Measurements from ENCODE around the gene ATG7. TPM values are rescaled to one million over a fixed set of nuclear protein-coding genes. Genes with fewer than 3 reads are reported as not detected.
"Not testable (repeated sequence)": the region's sequence is repeated elsewhere in the genome, so short reads cannot be mapped to it uniquely, and the experiment has no call there.

The ATG7 gene
- total and polyA plus RNA-seq, 12 donors: 9.1 to 118 (median 40.0) TPM

GRCh38 chr3:11509173-11510000, 237.2 kb downstream of the ATG7 start:
- H3K9me3 ChIP-seq (replicated peaks in 1 of 3): no peaks in the 10 kb centered on the region
- peak overlapping the region in 4 of 5 donors; percentile 73 to 87 (median 81) for H3K27ac ChIP-seq
- TF ChIP-seq POLR2A (IDR thresholded peaks at IDR 0.05): peak in 1 of 2 donors; percentile 77
- TF ChIP-seq, protein P1, sequence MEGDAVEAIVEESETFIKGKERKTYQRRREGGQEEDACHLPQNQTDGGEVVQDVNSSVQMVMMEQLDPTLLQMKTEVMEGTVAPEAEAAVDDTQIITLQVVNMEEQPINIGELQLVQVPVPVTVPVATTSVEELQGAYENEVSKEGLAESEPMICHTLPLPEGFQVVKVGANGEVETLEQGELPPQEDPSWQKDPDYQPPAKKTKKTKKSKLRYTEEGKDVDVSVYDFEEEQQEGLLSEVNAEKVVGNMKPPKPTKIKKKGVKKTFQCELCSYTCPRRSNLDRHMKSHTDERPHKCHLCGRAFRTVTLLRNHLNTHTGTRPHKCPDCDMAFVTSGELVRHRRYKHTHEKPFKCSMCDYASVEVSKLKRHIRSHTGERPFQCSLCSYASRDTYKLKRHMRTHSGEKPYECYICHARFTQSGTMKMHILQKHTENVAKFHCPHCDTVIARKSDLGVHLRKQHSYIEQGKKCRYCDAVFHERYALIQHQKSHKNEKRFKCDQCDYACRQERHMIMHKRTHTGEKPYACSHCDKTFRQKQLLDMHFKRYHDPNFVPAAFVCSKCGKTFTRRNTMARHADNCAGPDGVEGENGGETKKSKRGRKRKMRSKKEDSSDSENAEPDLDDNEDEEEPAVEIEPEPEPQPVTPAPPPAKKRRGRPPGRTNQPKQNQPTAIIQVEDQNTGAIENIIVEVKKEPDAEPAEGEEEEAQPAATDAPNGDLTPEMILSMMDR (IDR thresholded peaks at IDR 0.05): peak in 3 of 6 experiments; percentile 19 to 33 (median 32)
- WGBS, 4 donors: 14 to 19% (median 16%) methylated on average over 9 of the region's 9 CpGs
- no peaks in the 10 kb centered on the region for H3K36me3 ChIP-seq (replicated peaks in 1 of 2)
- peaks cover 23 to 45% of the 10 kb centered on the region in 2 donors for H3K4me1 ChIP-seq (replicated peaks in 1 of 2)
- intact Hi-C loops (cut with DNase I): no loop called here
- DNase-seq: peak; percentile 60 to 91 (median 81)
- H3K27me3 ChIP-seq: no peaks in the 10 kb centered on the region
- peak overlapping the region in 1 of 4 donors; percentile 6 for H3K4me3 ChIP-seq

DNA sequence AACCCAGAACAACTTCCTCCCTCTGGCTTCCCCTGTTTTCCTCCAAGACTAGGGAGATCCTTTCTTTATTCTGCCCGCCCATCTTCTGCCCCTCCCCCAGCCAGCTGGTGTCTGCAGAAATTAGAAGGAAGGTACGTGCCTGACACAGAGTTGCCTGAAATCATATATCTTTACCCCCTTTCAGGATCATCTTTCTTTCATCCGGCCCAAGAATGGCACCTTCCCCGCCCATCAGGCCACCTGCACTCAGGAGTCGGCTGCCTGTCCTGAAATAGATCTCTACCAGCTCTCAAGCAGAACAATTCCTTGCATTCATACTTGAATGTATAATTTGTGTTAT, 237.8 kb downstream of the ATG7 start:
- peak overlapping the region in 1 of 4 donors; percentile 6 for H3K4me3 ChIP-seq

DNA sequence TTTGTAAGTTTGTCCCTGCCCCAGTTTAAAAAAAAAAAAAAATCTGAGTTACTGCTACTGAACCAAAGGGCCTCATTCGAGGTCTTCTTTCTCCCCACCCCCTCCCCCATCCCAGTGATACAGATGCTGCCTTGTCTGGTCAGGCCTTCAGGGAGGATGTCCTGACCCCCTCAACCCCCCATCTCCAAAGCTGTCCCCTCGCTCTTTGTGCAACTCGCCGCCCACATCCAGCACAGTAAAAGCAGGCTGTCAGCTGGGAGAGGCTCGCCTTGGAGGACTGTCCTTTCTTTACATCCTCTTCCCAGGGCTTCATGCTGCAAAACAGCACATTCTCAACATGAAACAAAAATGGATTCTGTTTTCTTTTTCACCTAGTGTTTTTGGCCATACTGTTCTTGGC, 238.2 kb downstream of the ATG7 start:
- H3K4me3 ChIP-seq: no peak overlapping the region
- H3K27me3 ChIP-seq: no peaks in the 10 kb centered on the region
- 69 to 79% (median 75%) methylated on average over 5 of the region's 5 CpGs for WGBS, 4 donors
- peaks cover 23 to 51% of the 10 kb centered on the region in 2 donors for H3K4me1 ChIP-seq (replicated peaks in 1 of 2)
- TF ChIP-seq, protein P1 (IDR thresholded peaks at IDR 0.05): no peak
- TF ChIP-seq POLR2A (IDR thresholded peaks at IDR 0.05): no peak
- DNase-seq: peak in 1 of 7 donors; percentile 21
- H3K9me3 ChIP-seq (replicated peaks in 1 of 3): no peaks in the 10 kb centered on the region
- intact Hi-C loops (cut with DNase I): no loop called here
- H3K27ac ChIP-seq: peak overlapping the region in 3 of 5 donors; percentile 78 to 87 (median 84)
- H3K36me3 ChIP-seq (replicated peaks in 1 of 2): no peaks in the 10 kb centered on the region

More for the DNA sequence above, 237.8 kb downstream of the ATG7 start:
- H3K4me1 ChIP-seq (replicated peaks in 1 of 2): peaks cover 23 to 51% of the 10 kb centered on the region in 2 donors
- H3K27me3 ChIP-seq: no peaks in the 10 kb centered on the region
- 32 to 45% (median 44%) methylated on average over 5 of the region's 5 CpGs for WGBS, 4 donors
- intact Hi-C loops (cut with DNase I): no loop called here
- H3K27ac ChIP-seq: peak overlapping the region in 4 of 5 donors; percentile 73 to 87 (median 81)
- peak in 3 of 7 donors; percentile 27 to 43 (median 41) for DNase-seq
- no peaks in the 10 kb centered on the region for H3K36me3 ChIP-seq (replicated peaks in 1 of 2)
- no peaks in the 10 kb centered on the region for H3K9me3 ChIP-seq (replicated peaks in 1 of 3)
- TF ChIP-seq, protein P1 (IDR thresholded peaks at IDR 0.05): no peak
- TF ChIP-seq POLR2A (IDR thresholded peaks at IDR 0.05): no peak

GRCh38 chr3:11511606-11512005, 239.4 kb downstream of the ATG7 start:
- H3K9me3 ChIP-seq (replicated peaks in 1 of 3); intact Hi-C loops (cut with DNase I); H3K27me3 ChIP-seq; H3K27ac ChIP-seq; H3K36me3 ChIP-seq (replicated peaks in 1 of 2); H3K4me3 ChIP-seq: not testable (repeated sequence)
- WGBS, 4 donors: 92 to 100% (median 96%) methylated on average over 2 to 20 of the region's 20 CpGs
- peak in 2 of 7 donors; percentile 19 to 44 for DNase-seq
- H3K4me1 ChIP-seq (replicated peaks in 1 of 2): peaks cover 23 to 51% of the 10 kb centered on the region in 2 donors

GRCh38 chr3:11513125-11513816, 241.1 kb downstream of the ATG7 start:
- intact Hi-C loops (cut with DNase I); H3K9me3 ChIP-seq (replicated peaks in 1 of 3); H3K36me3 ChIP-seq (replicated peaks in 1 of 2); H3K27me3 ChIP-seq; H3K4me3 ChIP-seq: not testable (repeated sequence)
- peak in 3 of 7 donors; percentile 14 to 34 (median 14) for DNase-seq
- Histone ChIP-seq H3K4me1 (replicated peaks in 1 of 2) (peaks cover 22 to 40% of the 10 kb centered on the region in 2 donors), H3K27ac (peak overlapping the region in 2 of 5 donors; percentile 6 to 49)
- 95 to 97% (median 96%) methylated on average over 14 to 27 of the region's 27 CpGs for WGBS, 4 donors
